NB4 (cell line): ENCODE results near the gene SENP1.

Experiments used
- MYC ChIP-seq: IDR thresholded peaks from 2 replicates; pipeline ENCODE4 v1.6.1; 2011; ENCODE audit warnings: low read depth, low read length
- POLR2A ChIP-seq: IDR thresholded peaks from 2 replicates; pipeline ENCODE4 v1.6.1; 2011; ENCODE audit warnings: mild to moderate bottlenecking; ENCODE audit not compliant: insufficient read length; ENCODE audit errors: extremely low read depth
- TF ChIP-seq, protein P1 (sequence below): IDR thresholded peaks from one replicate; pipeline ENCODE4 v1.5.1; 2012; ENCODE audit warnings: low read depth, low read length
- TF ChIP-seq, protein P2 (sequence below): IDR thresholded peaks from 2 replicates; pipeline ENCODE4 v1.6.1; 2011; ENCODE audit warnings: low read depth, low read length

- TF ChIP-seq, protein P1, sequence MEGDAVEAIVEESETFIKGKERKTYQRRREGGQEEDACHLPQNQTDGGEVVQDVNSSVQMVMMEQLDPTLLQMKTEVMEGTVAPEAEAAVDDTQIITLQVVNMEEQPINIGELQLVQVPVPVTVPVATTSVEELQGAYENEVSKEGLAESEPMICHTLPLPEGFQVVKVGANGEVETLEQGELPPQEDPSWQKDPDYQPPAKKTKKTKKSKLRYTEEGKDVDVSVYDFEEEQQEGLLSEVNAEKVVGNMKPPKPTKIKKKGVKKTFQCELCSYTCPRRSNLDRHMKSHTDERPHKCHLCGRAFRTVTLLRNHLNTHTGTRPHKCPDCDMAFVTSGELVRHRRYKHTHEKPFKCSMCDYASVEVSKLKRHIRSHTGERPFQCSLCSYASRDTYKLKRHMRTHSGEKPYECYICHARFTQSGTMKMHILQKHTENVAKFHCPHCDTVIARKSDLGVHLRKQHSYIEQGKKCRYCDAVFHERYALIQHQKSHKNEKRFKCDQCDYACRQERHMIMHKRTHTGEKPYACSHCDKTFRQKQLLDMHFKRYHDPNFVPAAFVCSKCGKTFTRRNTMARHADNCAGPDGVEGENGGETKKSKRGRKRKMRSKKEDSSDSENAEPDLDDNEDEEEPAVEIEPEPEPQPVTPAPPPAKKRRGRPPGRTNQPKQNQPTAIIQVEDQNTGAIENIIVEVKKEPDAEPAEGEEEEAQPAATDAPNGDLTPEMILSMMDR = no peak
- TF ChIP-seq, protein P2, sequence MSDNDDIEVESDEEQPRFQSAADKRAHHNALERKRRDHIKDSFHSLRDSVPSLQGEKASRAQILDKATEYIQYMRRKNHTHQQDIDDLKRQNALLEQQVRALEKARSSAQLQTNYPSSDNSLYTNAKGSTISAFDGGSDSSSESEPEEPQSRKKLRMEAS = no peak
- TF ChIP-seq POLR2A (no peak), MYC (no peak)
Measured at GRCh38 chr12:48071808-48072207, 34.1 kb downstream of the SENP1 start.
